ENCODE measurements around the gene ASAP3. TPM values are rescaled to one million over a fixed set of nuclear protein-coding genes. Genes with fewer than 3 reads are reported as not detected.
"Not testable (repeated sequence)": the region's sequence is repeated elsewhere in the genome, so short reads cannot be mapped to it uniquely, and the experiment has no call there.

ASAP3 gene
- total RNA-seq, 2 experiments from 2014 or later = 0.63 to 1.1 TPM

DNA sequence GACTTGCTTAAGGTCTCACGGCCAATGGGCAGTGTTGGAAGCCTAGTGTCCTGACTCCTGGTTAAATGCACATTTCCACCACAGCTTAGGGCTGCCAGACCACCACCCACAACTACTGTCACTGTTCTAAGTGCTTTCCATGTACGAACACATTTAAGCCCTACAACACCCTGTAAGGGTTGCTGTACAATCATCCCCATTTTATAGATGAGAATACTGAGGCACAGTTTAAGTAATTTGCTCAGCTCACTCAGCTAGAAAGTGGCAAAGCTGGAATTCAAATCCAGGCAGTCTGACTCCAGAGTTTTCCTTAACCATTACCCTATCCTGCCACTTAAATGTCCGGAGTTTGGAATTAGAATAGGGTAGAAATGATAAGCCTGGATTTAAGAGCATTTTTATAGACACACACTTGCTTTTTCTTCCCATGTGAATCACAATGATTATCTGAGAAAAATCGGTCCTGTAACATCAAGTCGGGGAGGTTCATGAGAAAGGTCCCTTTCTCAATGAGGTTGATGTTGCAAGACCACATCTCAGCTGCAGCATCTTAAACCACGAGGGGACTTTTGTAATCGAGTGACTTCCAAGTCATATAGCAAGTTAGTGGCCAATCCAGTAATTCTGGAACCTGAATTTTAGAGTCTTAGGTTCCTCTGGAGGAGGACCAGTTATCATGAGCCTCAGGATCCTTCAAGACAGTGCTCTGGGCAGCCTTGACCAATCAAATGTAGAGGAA lies 38.4 kb upstream of the ASAP3 start:
- ChIA-PET POLR2A (no interaction called here), CTCF (interaction anchor here (0.6 to 1.2 kb wide), 5 partner anchors 17 to 139 kb away, joined by 3 read pairs; no protein-coding TSS in a partner anchor)

GRCh38 chr1:23521588-23521987 lies 37.6 kb upstream of the ASAP3 start:
- CTCF ChIA-PET = interaction anchor here (0.6 to 1.2 kb wide), 2 partner anchors 19 to 25 kb away, joined by 3 read pairs; no protein-coding TSS in a partner anchor
- POLR2A ChIA-PET = interaction anchor here (1.4 kb wide), 1 partner anchor 7 kb away, joined by 3 read pairs; no protein-coding TSS in a partner anchor

DNA sequence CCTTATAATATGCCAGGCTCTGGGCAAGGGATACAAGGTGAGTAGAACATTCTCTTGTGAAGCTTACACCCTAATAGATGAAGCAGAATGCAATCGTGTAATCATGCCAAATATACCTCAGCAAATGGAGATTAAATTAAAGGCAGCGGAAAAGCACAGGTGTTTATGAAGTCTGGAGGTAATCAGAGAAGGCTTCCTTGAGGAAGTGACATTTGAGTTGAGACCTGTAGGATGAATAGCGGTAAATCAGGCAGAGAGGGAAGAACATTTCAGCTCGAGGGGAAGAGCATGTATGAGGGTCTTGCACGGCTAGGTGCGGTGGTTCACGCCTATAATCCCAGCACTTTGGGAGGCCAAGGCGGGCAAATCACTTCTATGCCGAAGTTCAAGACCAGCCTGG lies 33.6 kb upstream of the ASAP3 start:
- ChIA-PET POLR2A (no interaction called here), CTCF (interaction anchor here (1.5 kb wide), 1 partner anchor 21 kb away, joined by 6 read pairs; no protein-coding TSS in a partner anchor)

DNA sequence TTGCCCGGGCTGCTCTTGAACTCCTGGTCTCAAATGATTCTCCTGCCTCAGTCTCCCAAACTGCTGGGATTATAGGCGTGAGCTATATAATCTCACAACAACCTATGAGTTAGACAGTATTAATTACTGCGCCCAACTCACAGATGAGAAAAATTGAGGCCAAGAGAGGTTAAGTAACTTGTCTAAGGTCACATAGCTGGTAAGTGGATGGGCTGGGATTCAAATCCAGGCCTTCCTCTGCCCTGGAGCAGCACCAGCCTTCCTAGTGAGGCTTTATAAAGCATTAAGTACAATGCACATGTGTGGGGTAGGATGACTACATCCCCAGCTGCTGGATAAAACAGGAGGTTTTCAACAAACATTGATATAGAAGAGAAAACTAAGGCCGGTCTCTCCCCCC lies 31.9 kb upstream of the ASAP3 start:
- POLR2A ChIA-PET = no interaction called here
- CTCF ChIA-PET = interaction anchor here (1.0 to 3.3 kb wide), 4 partner anchors 19 to 183 kb away, joined by 3 to 15 read pairs (median 6); no protein-coding TSS in a partner anchor

GRCh38 chr1:23514111-23514679 lies 30.2 kb upstream of the ASAP3 start:
- POLR2A ChIA-PET = no interaction called here
- CTCF ChIA-PET = interaction anchor here (0.6 to 3.3 kb wide), 5 partner anchors 10 to 139 kb away, joined by 3 to 15 read pairs (median 3); no protein-coding TSS in a partner anchor

DNA sequence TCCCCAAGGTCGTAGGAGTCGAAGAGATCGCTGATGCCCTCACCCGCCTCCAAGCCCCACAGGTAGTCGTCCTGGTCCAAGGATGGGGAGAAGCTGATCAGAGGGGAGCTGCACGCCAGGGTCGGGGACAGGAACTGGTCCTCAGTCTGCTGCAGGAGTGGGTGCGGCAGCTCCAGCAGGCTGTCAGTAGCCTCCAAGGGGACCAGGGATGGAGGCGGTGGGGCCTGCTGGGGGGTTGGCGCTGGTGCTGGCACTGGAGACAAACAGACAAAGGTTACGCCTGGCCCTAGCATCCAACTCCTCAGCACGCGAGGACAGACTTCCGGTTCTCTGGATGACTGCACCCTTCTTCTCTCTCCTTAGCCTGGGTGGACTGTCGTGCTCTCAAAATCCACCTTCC lies 25.9 kb upstream of the ASAP3 start:
- ChIA-PET POLR2A (no interaction called here), CTCF (no interaction called here)

- CTCF ChIA-PET = interaction anchor here (0.8 to 1.1 kb wide), 2 partner anchors 10 to 33 kb away, joined by 3 to 7 read pairs; no protein-coding TSS in a partner anchor
- POLR2A ChIA-PET = no interaction called here
Observed at GRCh38 chr1:23506376-23507107, 22.6 kb upstream of the ASAP3 start.

DNA sequence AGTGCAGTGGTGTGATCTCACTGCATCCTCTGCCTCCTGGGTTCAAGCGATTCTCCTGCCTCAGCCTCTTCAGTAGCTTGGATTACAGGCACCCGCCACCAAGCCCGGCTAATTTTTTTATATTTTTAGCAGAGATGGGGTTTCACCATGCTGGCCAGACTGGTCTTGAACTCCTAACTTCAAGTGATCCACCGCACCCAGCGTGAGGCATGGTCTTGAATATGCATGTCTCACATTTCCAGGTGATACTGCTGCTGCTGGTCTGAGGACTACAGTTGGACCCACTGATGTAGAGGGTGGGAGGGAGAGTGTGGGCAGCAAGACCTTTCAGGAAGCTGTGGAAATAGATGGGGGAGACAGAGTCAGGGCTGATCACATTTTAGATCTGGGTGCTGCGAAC lies 21.9 kb upstream of the ASAP3 start:
- POLR2A ChIA-PET = no interaction called here
- CTCF ChIA-PET = interaction anchor here (1.1 kb wide), 1 partner anchor 9 kb away, joined by 7 read pairs; no protein-coding TSS in a partner anchor

GRCh38 chr1:23504156-23504555 lies 20.2 kb upstream of the ASAP3 start:
- POLR2A ChIA-PET, CTCF ChIA-PET: not testable (repeated sequence)

DNA sequence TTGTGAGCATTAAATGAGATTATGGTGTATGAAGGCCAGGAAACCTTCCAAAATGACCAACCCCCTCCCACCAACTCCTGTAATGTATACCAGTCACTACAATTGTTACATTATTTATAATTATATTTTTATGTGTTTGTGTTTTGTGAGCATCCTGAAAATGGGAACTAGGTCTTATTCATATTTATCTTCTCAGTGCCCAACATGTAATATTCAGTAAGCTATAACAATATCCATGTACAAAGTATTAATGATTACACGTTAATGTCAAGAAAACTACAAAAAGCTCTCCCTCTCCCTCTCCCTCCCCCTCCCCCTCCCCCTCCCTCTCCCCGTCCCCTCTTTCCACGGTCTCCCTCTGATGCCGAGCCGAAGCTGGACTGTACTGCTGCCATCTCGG lies 19.0 kb upstream of the ASAP3 start:
- POLR2A ChIA-PET = no interaction called here
- CTCF ChIA-PET = no interaction called here

- ChIA-PET CTCF (interaction anchor here (0.6 to 6.8 kb wide), 2 partner anchors 28 to 40 kb away, joined by 5 to 79 read pairs; partner anchors contain the start of gene E2F2), POLR2A (no interaction called here)
Observed at GRCh38 chr1:23500466-23500865, 16.5 kb upstream of the ASAP3 start.

DNA sequence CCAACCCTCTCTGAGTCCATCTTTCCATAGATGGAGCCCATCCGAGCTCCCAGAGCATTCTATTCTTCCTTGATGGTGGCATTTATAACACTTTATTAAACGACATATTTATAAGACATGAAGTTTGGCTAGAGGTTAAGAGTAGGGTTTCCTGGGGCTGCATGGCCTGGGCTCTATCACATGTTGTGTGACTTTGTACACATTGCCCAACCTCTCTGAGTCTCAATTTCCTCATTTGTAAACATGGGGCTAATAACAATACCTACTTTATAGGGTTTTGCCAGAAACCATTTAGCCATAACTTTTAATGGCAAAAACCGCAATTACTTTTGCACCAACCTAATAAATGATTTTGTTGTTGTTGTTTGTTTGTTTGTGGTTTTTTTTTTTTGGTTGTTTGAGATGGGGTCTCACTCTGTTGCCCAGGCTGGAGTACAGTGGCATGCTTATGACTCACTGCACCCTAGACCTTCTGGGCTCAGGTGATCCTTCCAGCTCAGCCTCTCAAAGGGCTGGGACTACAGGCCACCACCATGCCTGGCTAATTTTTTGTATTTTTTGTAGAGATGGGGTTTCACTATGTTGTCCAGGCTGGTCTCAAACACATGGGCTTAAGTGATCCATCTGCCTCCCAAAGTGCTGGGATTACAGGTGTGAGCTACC lies 13.9 kb upstream of the ASAP3 start:
- CTCF ChIA-PET = interaction anchor here (0.6 to 6.8 kb wide), 20 partner anchors 10 to 276 kb away, joined by 3 to 165 read pairs (median 4); partner anchors contain the start of genes ASAP3, E2F2 and RPL11
- POLR2A ChIA-PET = interaction anchor here (1.6 kb wide), 1 partner anchor 33 kb away, joined by 3 read pairs; the partner anchor contains the start of gene E2F2

DNA sequence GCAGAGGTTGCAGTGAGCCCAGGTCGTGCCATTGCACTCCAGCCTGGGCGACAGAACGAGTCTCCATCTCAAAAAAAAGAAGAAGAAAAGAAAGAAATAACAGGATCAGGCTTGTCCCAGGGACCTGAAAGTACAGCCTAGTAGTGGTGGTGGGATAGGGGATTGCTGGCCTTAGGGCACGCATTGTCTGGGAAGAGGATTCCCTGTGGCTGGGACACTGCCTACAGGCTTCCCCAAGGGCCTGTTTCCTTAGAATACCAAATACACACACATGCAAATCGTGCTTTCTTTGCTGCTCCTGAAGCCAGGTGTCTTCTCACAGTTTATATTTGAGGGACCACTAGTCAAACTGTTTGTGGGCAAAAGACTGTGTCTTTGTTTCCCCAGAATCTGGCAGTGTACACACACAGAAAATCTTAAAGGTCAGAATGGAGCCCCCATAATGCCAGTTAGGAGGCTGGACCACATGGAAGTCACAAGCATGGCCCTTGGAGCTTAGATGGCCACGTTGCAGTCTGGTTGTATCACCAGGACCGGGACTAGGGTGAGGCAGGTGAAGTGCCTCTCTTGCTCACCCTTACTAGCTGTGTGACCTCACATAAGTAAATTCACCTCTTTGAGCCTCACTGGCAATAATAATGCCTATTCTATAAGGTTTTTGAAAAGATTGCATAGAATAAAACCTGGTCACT lies 12.7 kb upstream of the ASAP3 start:
- ChIA-PET POLR2A (interaction anchor here (0.7 to 1.6 kb wide), 3 partner anchors 31 to 37 kb away, joined by 3 to 5 read pairs (median 4); partner anchors contain the start of gene E2F2), CTCF (interaction anchor here (0.6 to 6.8 kb wide), 27 partner anchors 10 to 194 kb away, joined by 3 to 165 read pairs (median 4); partner anchors contain the start of genes ASAP3 and E2F2)

GRCh38 chr1:23494836-23495235 lies 10.9 kb upstream of the ASAP3 start:
- POLR2A ChIA-PET = not testable (repeated sequence)
- CTCF ChIA-PET = interaction anchor here (1.1 to 6.8 kb wide), 5 partner anchors 10 to 138 kb away, joined by 3 to 165 read pairs (median 32); partner anchors contain the start of genes ASAP3 and E2F2

DNA sequence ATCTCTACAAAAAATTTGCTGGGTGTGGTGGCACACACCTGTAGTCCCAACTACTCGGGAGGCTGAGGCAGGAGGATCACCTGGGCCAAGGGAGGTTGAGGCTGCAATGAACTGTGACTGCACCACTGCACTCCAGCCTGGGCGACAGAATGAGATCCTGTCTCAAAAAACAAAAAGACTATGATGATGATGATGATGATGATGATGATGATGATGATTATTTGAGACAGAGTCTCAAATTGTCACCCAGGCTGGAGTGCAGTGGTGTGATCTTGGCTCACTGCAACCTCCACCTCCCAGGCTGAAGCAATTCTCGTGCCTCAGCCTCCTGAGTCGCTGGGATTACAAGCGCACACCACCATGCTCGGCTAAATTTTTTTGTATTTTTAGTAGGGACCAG lies 8.8 kb upstream of the ASAP3 start:
- POLR2A ChIA-PET = not testable (repeated sequence)
- CTCF ChIA-PET = interaction anchor here (1.5 to 6.8 kb wide), 2 partner anchors 36 to 47 kb away, joined by 3 to 165 read pairs; no protein-coding TSS in a partner anchor

DNA sequence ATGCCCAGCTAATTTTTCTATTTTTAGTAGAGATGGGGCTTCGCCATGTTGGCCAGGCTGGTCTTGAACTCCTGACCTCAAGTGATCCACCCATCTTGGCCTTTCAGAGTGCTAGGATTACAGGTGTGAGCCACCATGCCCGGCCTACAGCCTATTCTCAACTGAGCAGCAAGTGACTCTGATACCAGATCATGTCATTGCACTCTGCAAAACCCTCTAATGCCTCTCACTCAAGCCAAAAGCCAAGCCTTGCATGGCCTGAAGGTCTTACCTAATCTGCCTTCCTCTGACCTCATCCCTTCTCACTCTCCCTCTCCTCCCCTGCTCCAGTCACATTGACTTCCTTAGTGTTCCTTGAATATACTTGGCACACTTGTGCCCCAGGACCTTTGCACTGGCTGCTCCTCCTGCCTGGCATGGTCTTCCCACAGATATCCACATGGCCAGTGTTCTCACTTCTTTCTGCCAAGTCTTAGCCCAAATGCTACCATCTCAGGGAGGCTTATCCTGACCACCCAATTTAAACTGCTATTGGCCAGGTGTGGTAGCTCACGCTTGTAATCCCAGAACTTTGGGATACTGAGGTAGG lies 8.2 kb upstream of the ASAP3 start:
- ChIA-PET POLR2A (no interaction called here), CTCF (interaction anchor here (0.7 kb wide), 1 partner anchor 66 kb away, joined by 3 read pairs; no protein-coding TSS in a partner anchor)

DNA sequence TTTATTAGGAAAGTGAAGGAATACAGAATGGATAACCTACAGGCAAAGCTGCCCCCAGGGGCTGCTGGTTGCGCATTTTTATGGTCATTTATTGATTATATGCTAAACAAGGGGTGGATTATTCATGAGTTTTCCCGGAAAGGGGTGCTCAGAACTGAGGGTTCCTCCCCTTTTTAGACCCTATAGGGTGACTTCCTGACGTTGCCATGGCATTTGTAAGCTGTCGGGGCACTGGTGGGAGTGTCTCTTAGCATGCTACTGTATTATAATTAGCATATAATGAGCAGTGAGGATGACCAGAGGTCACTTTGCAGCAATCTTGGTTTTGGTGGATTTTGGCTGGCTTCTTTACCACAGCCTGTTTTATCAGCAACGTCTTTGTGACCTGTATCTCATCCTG lies 5.9 kb upstream of the ASAP3 start:
- ChIA-PET POLR2A (interaction anchor here (0.5 kb wide), 1 partner anchor 147 kb away, joined by 6 read pairs; no protein-coding TSS in a partner anchor), CTCF (interaction anchor here (0.8 to 1.4 kb wide), 2 partner anchors 50 to 148 kb away, joined by 3 read pairs; no protein-coding TSS in a partner anchor)

DNA sequence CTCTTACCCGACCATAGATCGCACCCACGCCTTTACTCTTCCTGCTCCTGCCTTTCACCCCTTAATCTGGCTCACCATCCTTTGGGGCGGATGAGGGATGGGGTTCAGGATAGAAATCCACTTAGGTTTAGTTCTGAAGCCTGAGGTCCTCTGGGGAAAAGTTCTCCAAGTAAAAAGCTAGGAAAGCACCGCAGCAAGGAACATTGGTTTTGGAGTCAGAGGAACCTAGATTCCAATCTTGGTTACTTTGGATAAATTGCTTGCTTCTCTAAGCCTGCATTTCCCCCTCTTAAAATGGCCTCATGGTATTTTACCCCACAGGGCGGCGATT lies 988 bp upstream of the ASAP3 start:
- POLR2A ChIA-PET = no interaction called here
- CTCF ChIA-PET = interaction anchor here (0.5 to 5.6 kb wide), 7 partner anchors 12 to 152 kb away, joined by 3 to 32 read pairs (median 5); no protein-coding TSS in a partner anchor

Measured in activated CD8-positive, alpha-beta memory T cell treated with anti-CD3 and anti-CD28 coated beads for 36 hours (primary cell).